ENCODE data around the gene SPECC1. TPM values are rescaled to one million over a fixed set of nuclear protein-coding genes. Genes with fewer than 3 reads are reported as not detected.

The SPECC1 gene
- total and polyA plus RNA-seq, 2 of the 4 experiments (the other 2 are of a cell fraction): 16.9 to 26.2 TPM

DNA sequence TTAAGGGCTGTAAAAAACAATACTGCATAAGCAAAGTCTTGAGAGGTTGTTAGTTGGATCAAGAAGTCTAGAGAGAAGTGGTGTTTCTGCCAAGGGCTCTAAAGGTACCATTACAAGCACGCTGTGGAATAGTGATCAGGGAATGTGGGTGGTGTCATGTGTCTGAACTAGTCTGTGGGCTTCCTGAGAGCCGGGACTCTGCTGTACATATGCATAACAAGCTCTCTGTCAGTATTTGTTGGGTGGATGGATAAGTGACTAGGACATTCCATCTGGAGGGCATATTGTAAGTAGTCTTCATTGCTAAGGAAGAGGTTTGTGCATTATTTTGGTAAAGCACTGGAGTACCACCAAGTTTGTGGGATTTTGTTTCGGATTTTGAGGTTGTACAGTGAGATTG lies 248.6 kb downstream of the SPECC1 start:
- Histone ChIP-seq H3K9me1 (ENCODE audit: insufficient read depth, low read length) (peaks cover 19% of the 10 kb centered on the region), H3K56ac (ENCODE audit: extremely low read depth, insufficient read depth, low read length) (no peak overlapping the region), H3K4me2 (ENCODE audit: low read depth, low read length) (no peak overlapping the region), H3K27me3 (ENCODE audit: control insufficient read depth, insufficient read depth, low read length) (no peaks in the 10 kb centered on the region), H2BK120ac (ENCODE audit: low read depth, low read length) (no peak overlapping the region), H4K20me1 (ENCODE audit: insufficient read depth, low read length) (no peaks in the 10 kb centered on the region), H2BK15ac (ENCODE audit: low read depth, low read length) (no peak overlapping the region), H3K4ac (ENCODE audit: low read depth, low read length) (no peak overlapping the region), H2AFZ (replicated peaks; ENCODE audit: low read length, poor library complexity) (no peak overlapping the region), H2AK5ac (ENCODE audit: low read depth, low read length) (no peak overlapping the region), H3K4me1 (ENCODE audit: control insufficient read depth, insufficient read depth, low read length) (peaks cover 8% of the 10 kb centered on the region), H3K36me3 (ENCODE audit: control insufficient read depth, insufficient read depth, low read length) (peaks cover 30% of the 10 kb centered on the region), H3K14ac (replicated peaks; ENCODE audit: low read depth, low read length) (no peak overlapping the region), H2BK20ac (ENCODE audit: low read depth, low read length) (no peak overlapping the region), H3K27ac (ENCODE audit: insufficient read depth, low read length) (no peak overlapping the region), H2AK9ac (replicated peaks; ENCODE audit: low read depth, low read length, poor library complexity) (no peak overlapping the region), H2BK5ac (ENCODE audit: low read depth, low read length, poor library complexity, severe bottlenecking) (no peak overlapping the region), H3K9ac (ENCODE audit: low read depth, low read length) (no peak overlapping the region), H3K18ac (ENCODE audit: low read depth, low read length) (no peak overlapping the region), H4K91ac (ENCODE audit: insufficient read depth, low read depth, low read length) (no peak overlapping the region), H4K8ac (ENCODE audit: low read depth in 2 of 2, low read length in 2 of 2) (no peak overlapping the region), H3K4me3 (ENCODE audit: insufficient read depth, low read depth, low read length) (no peak overlapping the region), H4K5ac (ENCODE audit: low read depth, low read length) (no peak overlapping the region), H3K9me3 (ENCODE audit: control insufficient read depth, insufficient read depth, low read length) (peaks cover 6% of the 10 kb centered on the region; the same call in 1 of the 2 replicates), H3K23ac (ENCODE audit: low read depth, low read length) (no peak overlapping the region), H3K79me1 (ENCODE audit: low read depth in 1 of 2, low read length in 2 of 2) (peaks cover 5 to 13% of the 10 kb centered on the region in 2 experiments)
- BruUV-seq (replicated peaks): no TSS peak
- intact Hi-C loops (cut with micrococcal nuclease): no loop called here
- ChIA-PET CTCF (no interaction called here), POLR2A (ENCODE audit: unreplicated experiment) (no interaction called here)
- TF ChIP-seq RFX5 (IDR thresholded peaks at IDR 0.05; ENCODE audit: low read depth, low read length) (no peak), RCOR1 (IDR thresholded peaks at IDR 0.05; ENCODE audit: insufficient replicate concordance, low read length) (no peak), NFE2L2 (IDR thresholded peaks at IDR 0.05; ENCODE audit: low read depth, low read length) (no peak), RAD21 (IDR thresholded peaks at IDR 0.05; ENCODE audit: low read length) (no peak), BHLHE40 (IDR thresholded peaks at IDR 0.05; ENCODE audit: low read depth, low read length) (no peak)
- TF ChIP-seq, protein P1, sequence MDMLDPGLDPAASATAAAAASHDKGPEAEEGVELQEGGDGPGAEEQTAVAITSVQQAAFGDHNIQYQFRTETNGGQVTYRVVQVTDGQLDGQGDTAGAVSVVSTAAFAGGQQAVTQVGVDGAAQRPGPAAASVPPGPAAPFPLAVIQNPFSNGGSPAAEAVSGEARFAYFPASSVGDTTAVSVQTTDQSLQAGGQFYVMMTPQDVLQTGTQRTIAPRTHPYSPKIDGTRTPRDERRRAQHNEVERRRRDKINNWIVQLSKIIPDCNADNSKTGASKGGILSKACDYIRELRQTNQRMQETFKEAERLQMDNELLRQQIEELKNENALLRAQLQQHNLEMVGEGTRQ (IDR thresholded peaks at IDR 0.05; ENCODE audit: low read depth, low read length): no peak
- in situ Hi-C loops (cut with MboI; ENCODE audit: low sequenced_read_pairs): no loop called here
- no peak for DNase-seq
- dilution Hi-C loops (cut with HindIII; ENCODE audit: low sequenced_read_pairs, unreplicated experiment): no loop called here
- 92% methylated on average over 2 of the region's 3 CpGs; no CpG with 5 or more reads in 1 of the 2 experiments for WGBS, 2 experiments (ENCODE audit: extremely low coverage in 2 of 2, insufficient read length in 1 of 2)
- ATAC-seq (ENCODE audit: low read depth): no peak

All from IMR-90 (cell line).